PFSK-1 (cell line): Measurements from ENCODE around the gene GRID1.

ENCODE experiments used
- FOXP2 ChIP-seq: optimal IDR thresholded peaks from 2 replicates; pipeline ENCODE3; 2011; ENCODE audit warnings: borderline replicate concordance, control low read depth, inconsistent platforms; ENCODE audit not compliant: insufficient read depth; ENCODE audit errors: extremely low read length, extremely low read depth
- POLR2AphosphoS5 ChIP-seq: IDR thresholded peaks from 2 replicates; pipeline ENCODE4 v1.6.1; 2012; ENCODE audit warnings: low read depth, mild to moderate bottlenecking, control low read depth, low read length, moderate library complexity
- SIN3A ChIP-seq: IDR thresholded peaks from 2 replicates; pipeline ENCODE4 v1.6.1; 2012; ENCODE audit warnings: mild to moderate bottlenecking, low read length, moderate library complexity, borderline replicate concordance; ENCODE audit not compliant: insufficient read depth
- TAF1 ChIP-seq: IDR thresholded peaks from 2 replicates; pipeline ENCODE4 v1.6.1; 2012; ENCODE audit warnings: low read length, control low read depth, borderline replicate concordance; ENCODE audit not compliant: insufficient read depth
- TF ChIP-seq, protein P1 (sequence below), 2 experiments: IDR thresholded peaks; 2 replicates each; pipeline versions ENCODE4 v1.6.1 to v1.8.0; 2011 to 2012; ENCODE audit warnings: low read depth in 2 of 2, low read length in 2 of 2, control low read depth in 1 of 2, inconsistent platforms in 1 of 2, mild to moderate bottlenecking in 1 of 2, moderate library complexity in 1 of 2; ENCODE audit not compliant: insufficient read depth in 1 of 2

The GRID1 gene

DNA sequence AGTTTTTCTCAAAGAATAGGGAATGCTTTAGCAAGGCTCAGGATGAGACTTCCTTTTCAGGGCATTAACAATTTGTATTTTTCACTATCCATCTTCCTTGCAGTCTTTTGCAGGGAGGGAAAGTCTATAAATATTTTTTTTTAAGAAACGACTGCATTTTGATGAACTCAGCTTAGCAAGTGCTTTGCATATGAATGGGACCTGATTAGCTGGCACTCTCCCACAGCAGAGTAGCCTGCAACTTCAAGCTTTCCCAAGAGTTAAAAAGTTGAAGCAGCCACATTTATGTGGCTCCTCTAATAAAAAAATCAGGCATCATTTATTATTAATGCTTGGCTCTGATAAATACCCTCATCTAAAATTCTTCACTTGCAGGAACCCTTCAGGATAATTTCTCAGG, 134.0 kb downstream of the GRID1 start:
- TF ChIP-seq SIN3A (no peak), POLR2AphosphoS5 (no peak), FOXP2 (no peak), TAF1 (no peak)
- TF ChIP-seq, protein P1, sequence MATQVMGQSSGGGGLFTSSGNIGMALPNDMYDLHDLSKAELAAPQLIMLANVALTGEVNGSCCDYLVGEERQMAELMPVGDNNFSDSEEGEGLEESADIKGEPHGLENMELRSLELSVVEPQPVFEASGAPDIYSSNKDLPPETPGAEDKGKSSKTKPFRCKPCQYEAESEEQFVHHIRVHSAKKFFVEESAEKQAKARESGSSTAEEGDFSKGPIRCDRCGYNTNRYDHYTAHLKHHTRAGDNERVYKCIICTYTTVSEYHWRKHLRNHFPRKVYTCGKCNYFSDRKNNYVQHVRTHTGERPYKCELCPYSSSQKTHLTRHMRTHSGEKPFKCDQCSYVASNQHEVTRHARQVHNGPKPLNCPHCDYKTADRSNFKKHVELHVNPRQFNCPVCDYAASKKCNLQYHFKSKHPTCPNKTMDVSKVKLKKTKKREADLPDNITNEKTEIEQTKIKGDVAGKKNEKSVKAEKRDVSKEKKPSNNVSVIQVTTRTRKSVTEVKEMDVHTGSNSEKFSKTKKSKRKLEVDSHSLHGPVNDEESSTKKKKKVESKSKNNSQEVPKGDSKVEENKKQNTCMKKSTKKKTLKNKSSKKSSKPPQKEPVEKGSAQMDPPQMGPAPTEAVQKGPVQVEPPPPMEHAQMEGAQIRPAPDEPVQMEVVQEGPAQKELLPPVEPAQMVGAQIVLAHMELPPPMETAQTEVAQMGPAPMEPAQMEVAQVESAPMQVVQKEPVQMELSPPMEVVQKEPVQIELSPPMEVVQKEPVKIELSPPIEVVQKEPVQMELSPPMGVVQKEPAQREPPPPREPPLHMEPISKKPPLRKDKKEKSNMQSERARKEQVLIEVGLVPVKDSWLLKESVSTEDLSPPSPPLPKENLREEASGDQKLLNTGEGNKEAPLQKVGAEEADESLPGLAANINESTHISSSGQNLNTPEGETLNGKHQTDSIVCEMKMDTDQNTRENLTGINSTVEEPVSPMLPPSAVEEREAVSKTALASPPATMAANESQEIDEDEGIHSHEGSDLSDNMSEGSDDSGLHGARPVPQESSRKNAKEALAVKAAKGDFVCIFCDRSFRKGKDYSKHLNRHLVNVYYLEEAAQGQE (IDR thresholded peaks at IDR 0.05; ENCODE audit: insufficient read depth in 1 of 2, low read depth in 2 of 2, low read length in 2 of 2) = no peak

DNA sequence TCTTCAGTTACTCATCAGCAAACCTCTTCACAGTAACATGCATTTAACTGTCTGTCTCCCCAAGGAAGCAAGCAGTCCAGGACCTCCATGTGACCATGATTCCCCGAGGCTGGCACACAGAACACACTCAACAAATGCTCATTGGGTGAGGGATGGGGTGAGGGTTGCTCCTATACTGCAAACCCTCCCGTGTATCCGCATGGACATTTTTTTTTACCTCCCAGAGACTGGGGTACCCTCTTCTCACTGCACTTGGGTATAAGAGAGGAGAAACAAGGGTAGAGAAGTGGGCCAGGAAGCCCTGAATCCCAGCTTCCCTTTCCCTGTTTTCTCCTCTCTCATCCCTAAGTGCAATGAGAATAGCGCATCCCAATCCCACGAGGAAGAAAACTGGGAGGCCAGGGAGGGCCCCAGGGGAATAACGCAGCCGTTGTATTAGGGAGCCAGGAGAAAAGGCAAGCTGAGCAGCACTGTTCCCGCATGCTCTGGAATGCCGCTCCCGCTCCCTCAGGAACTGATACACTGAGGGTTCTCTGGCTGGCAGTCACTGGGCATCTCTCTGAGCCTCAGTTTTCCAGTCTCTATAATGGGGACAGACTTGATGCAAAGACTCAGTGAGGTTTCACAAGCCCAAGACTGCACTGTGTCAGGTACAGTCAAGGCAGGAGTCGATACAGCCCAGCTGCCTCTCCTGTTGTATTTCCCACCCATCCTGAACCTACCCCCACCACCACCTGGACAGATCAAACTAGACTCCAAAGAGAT, 134.6 kb downstream of the GRID1 start:
- TF ChIP-seq, protein P1 (IDR thresholded peaks at IDR 0.05; ENCODE audit: insufficient read depth in 1 of 2, low read depth in 2 of 2, low read length in 2 of 2) = no peak
- TF ChIP-seq POLR2AphosphoS5 = no peak
- TF ChIP-seq SIN3A = no peak
- TF ChIP-seq TAF1 = no peak
- TF ChIP-seq FOXP2 = no peak

DNA sequence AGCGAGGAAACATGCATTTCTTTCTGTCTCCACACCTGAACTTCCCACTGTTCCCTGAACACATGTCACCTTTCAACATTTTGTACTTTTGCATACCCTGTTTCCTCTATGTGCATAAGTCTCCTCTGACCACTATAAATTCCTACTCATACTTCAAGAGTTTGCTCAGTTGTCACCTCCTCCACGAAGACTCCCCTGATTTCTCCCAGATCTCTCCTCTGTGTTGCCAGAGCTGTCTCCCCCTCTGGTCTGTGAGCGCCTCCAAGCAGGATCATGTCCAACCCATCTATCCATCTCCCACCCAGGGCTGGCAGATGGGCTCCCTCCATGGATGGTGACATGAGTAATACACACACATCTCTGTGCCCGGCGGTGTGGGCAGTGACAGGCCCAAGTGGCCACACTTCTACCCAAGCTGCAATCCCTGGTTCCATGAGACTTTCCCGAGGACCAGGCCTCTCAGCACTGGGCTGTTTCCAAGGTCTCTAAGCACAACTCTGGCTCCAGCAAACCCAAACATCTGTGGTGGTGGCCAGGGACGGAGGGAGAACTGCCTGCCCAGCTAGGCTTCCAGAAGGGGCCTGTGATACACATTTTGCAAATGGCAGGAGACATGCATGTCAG, 135.9 kb downstream of the GRID1 start:
- TF ChIP-seq POLR2AphosphoS5 (no peak), TAF1 (no peak), SIN3A (no peak), FOXP2 (no peak)
- TF ChIP-seq, protein P1 (IDR thresholded peaks at IDR 0.05; ENCODE audit: insufficient read depth in 1 of 2, low read depth in 2 of 2, low read length in 2 of 2) = no peak

DNA sequence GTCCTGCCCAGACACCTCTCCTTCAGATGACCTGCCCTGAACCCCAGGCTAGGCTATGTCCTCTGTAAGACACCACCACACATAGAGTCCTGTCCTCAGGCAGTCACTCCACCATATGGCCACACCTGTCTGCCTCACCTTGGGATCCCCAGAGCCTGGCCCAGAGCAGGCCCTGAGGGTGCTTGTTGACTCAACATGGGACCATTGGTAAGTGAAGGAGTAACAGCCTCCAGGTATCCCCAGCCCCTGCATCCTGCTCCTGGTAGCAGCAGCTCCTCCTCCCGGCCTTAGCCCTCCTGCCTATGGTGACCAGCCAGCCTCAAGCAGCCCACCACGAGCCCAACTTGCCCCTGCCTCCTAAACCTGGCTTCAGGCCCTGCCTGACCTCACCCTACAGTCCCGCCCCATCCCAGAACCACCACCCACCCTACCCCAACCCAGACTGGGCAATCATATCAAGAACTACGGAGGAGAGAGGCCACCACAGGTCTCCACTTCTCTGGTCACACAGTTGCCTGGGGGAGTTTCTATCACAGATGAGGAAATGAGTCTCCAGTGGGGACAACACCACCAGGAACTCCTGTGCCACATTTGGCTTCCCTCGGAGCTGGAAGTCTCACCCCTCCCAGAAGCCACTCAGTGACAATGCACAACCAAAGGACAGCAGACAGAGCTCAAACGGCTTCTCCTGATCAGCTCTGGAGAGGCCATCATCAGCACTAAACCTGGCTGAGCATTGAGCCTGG, 136.6 kb downstream of the GRID1 start:
- TF ChIP-seq, protein P1 (IDR thresholded peaks at IDR 0.05; ENCODE audit: insufficient read depth in 1 of 2, low read depth in 2 of 2, low read length in 2 of 2) = no peak
- TF ChIP-seq FOXP2 (no peak), TAF1 (no peak), SIN3A (no peak), POLR2AphosphoS5 (no peak)
